ENCODE measurements around the gene IRX2. TPM values are rescaled to one million over a fixed set of nuclear protein-coding genes. Genes with fewer than 3 reads are reported as not detected.

The IRX2 gene
- total RNA-seq, 2 donors from 2014 or later = not detected

- no peak overlapping the region for H3K4me3 Mint-ChIP-seq
- H3K27me3 Mint-ChIP-seq = peaks cover 3% of the 10 kb centered on the region
- H3K9me3 Mint-ChIP-seq = peaks cover 2% of the 10 kb centered on the region
- no peaks in the 10 kb centered on the region for H3K36me3 Mint-ChIP-seq (ENCODE audit: low read depth)
- ATAC-seq (replicated peaks) = no peak
- H3K27ac Mint-ChIP-seq = no peak overlapping the region
- no peaks in the 10 kb centered on the region for H3K4me1 Mint-ChIP-seq
Measured at GRCh38 chr5:2722901-2723300, 28.6 kb downstream of the IRX2 start.

- Mint-ChIP-seq H3K36me3 (ENCODE audit: low read depth) (no peaks in the 10 kb centered on the region), H3K4me3 (no peak overlapping the region), H3K9me3 (peaks cover 10% of the 10 kb centered on the region), H3K27ac (no peak overlapping the region), H3K27me3 (peaks cover 7% of the 10 kb centered on the region), H3K4me1 (no peaks in the 10 kb centered on the region)
- ATAC-seq (replicated peaks) = no peak
Measured at GRCh38 chr5:2721385-2722138, 29.9 kb downstream of the IRX2 start.

GRCh38 chr5:2719332-2719731, 32.1 kb downstream of the IRX2 start:
- H3K27ac Mint-ChIP-seq = no peak overlapping the region
- no peaks in the 10 kb centered on the region for H3K4me1 Mint-ChIP-seq
- no peak overlapping the region for H3K4me3 Mint-ChIP-seq
- ATAC-seq (replicated peaks) = no peak
- H3K9me3 Mint-ChIP-seq = peaks cover 10% of the 10 kb centered on the region
- H3K36me3 Mint-ChIP-seq (ENCODE audit: low read depth) = no peaks in the 10 kb centered on the region
- peaks cover 10% of the 10 kb centered on the region for H3K27me3 Mint-ChIP-seq

- H3K4me3 Mint-ChIP-seq = no peak overlapping the region
- no peak overlapping the region for H3K27ac Mint-ChIP-seq
- no peaks in the 10 kb centered on the region for H3K36me3 Mint-ChIP-seq (ENCODE audit: low read depth)
Measured at GRCh38 chr5:2718115-2718514, 33.4 kb downstream of the IRX2 start.

GRCh38 chr5:2715856-2716255, 35.6 kb downstream of the IRX2 start:
- no peak for ATAC-seq (replicated peaks)
- Mint-ChIP-seq H3K4me3 (no peak overlapping the region), H3K27me3 (peaks cover 10% of the 10 kb centered on the region), H3K4me1 (no peaks in the 10 kb centered on the region), H3K36me3 (ENCODE audit: low read depth) (no peaks in the 10 kb centered on the region), H3K27ac (no peak overlapping the region), H3K9me3 (peaks cover 10% of the 10 kb centered on the region)

More at GRCh38 chr5:2718115-2718514, 33.4 kb downstream of the IRX2 start:
- H3K4me1 Mint-ChIP-seq = no peaks in the 10 kb centered on the region
- H3K27me3 Mint-ChIP-seq = peaks cover 10% of the 10 kb centered on the region
- H3K9me3 Mint-ChIP-seq = peaks cover 10% of the 10 kb centered on the region
- no peak for ATAC-seq (replicated peaks)

- no peak overlapping the region for H3K4me3 Mint-ChIP-seq
Measured at GRCh38 chr5:2714805-2715204, 36.7 kb downstream of the IRX2 start.

GRCh38 chr5:2714026-2714425, 37.5 kb downstream of the IRX2 start:
- H3K4me1 Mint-ChIP-seq = no peaks in the 10 kb centered on the region
- no peak overlapping the region for H3K27ac Mint-ChIP-seq
- peaks cover 10% of the 10 kb centered on the region for H3K9me3 Mint-ChIP-seq
- no peak for ATAC-seq (replicated peaks)
- no peak overlapping the region for H3K4me3 Mint-ChIP-seq
- H3K36me3 Mint-ChIP-seq (ENCODE audit: low read depth) = no peaks in the 10 kb centered on the region
- H3K27me3 Mint-ChIP-seq = peaks cover 10% of the 10 kb centered on the region

More at GRCh38 chr5:2714805-2715204, 36.7 kb downstream of the IRX2 start:
- peaks cover 10% of the 10 kb centered on the region for H3K9me3 Mint-ChIP-seq
- H3K4me1 Mint-ChIP-seq = no peaks in the 10 kb centered on the region
- no peak for ATAC-seq (replicated peaks)
- no peak overlapping the region for H3K27ac Mint-ChIP-seq
- H3K36me3 Mint-ChIP-seq (ENCODE audit: low read depth) = no peaks in the 10 kb centered on the region
- peaks cover 10% of the 10 kb centered on the region for H3K27me3 Mint-ChIP-seq

- no peak overlapping the region for H3K27ac Mint-ChIP-seq
- peaks cover 3% of the 10 kb centered on the region for H3K27me3 Mint-ChIP-seq
Measured at GRCh38 chr5:2711446-2712425, 39.7 kb downstream of the IRX2 start.

GRCh38 chr5:2710910-2711309, 40.6 kb downstream of the IRX2 start:
- peaks cover 3% of the 10 kb centered on the region for H3K27me3 Mint-ChIP-seq
- H3K9me3 Mint-ChIP-seq = no peaks in the 10 kb centered on the region
- no peak overlapping the region for H3K4me3 Mint-ChIP-seq
- H3K4me1 Mint-ChIP-seq = no peaks in the 10 kb centered on the region
- no peak for ATAC-seq (replicated peaks)
- no peaks in the 10 kb centered on the region for H3K36me3 Mint-ChIP-seq (ENCODE audit: low read depth)
- H3K27ac Mint-ChIP-seq = no peak overlapping the region

More at GRCh38 chr5:2711446-2712425, 39.7 kb downstream of the IRX2 start:
- Mint-ChIP-seq H3K36me3 (ENCODE audit: low read depth) (no peaks in the 10 kb centered on the region), H3K9me3 (no peaks in the 10 kb centered on the region), H3K4me1 (no peaks in the 10 kb centered on the region), H3K4me3 (no peak overlapping the region)
- ATAC-seq (replicated peaks) = no peak

GRCh38 chr5:2709976-2710689, 41.3 kb downstream of the IRX2 start:
- Mint-ChIP-seq H3K9me3 (no peaks in the 10 kb centered on the region), H3K27me3 (peaks cover under 1% of the 10 kb centered on the region), H3K27ac (no peak overlapping the region), H3K4me1 (no peaks in the 10 kb centered on the region), H3K4me3 (no peak overlapping the region), H3K36me3 (ENCODE audit: low read depth) (no peaks in the 10 kb centered on the region)
- ATAC-seq (replicated peaks) = no peak

- H3K27ac Mint-ChIP-seq = no peak overlapping the region
- no peak overlapping the region for H3K4me3 Mint-ChIP-seq
- no peaks in the 10 kb centered on the region for H3K36me3 Mint-ChIP-seq (ENCODE audit: low read depth)
Measured at GRCh38 chr5:2708751-2709150, 42.7 kb downstream of the IRX2 start.

GRCh38 chr5:2708132-2708531, 43.3 kb downstream of the IRX2 start:
- Mint-ChIP-seq H3K27me3 (peaks cover 3% of the 10 kb centered on the region), H3K27ac (no peak overlapping the region), H3K4me3 (no peak overlapping the region), H3K4me1 (no peaks in the 10 kb centered on the region), H3K9me3 (no peaks in the 10 kb centered on the region), H3K36me3 (ENCODE audit: low read depth) (no peaks in the 10 kb centered on the region)
- ATAC-seq (replicated peaks) = no peak

More at GRCh38 chr5:2708751-2709150, 42.7 kb downstream of the IRX2 start:
- Mint-ChIP-seq H3K4me1 (no peaks in the 10 kb centered on the region), H3K27me3 (peaks cover 3% of the 10 kb centered on the region), H3K9me3 (no peaks in the 10 kb centered on the region)
- ATAC-seq (replicated peaks) = no peak

- H3K4me1 Mint-ChIP-seq = no peaks in the 10 kb centered on the region
- H3K36me3 Mint-ChIP-seq (ENCODE audit: low read depth) = no peaks in the 10 kb centered on the region
- no peak overlapping the region for H3K4me3 Mint-ChIP-seq
- H3K9me3 Mint-ChIP-seq = no peaks in the 10 kb centered on the region
- peaks cover 3% of the 10 kb centered on the region for H3K27me3 Mint-ChIP-seq
- no peak for ATAC-seq (replicated peaks)
- H3K27ac Mint-ChIP-seq = no peak overlapping the region
Measured at GRCh38 chr5:2705861-2706260, 45.6 kb downstream of the IRX2 start.

All from activated T-helper 17 cell treated with anti-CD3 and anti-CD28 coated beads, Interleukin-2, amount 50 U/mL, for 72 hours (primary cell).